Glutamatergic neuron (in vitro differentiated cells): ENCODE results near the gene CDC14B. TPM values are rescaled to one million over a fixed set of nuclear protein-coding genes. Genes with fewer than 3 reads are reported as not detected.
"Not testable (repeated sequence)": the region's sequence is repeated elsewhere in the genome, so short reads cannot be mapped to it uniquely, and the experiment has no call there.

ENCODE experiments used
- DNase-seq: peaks from one replicate; pipeline ENCODE4 v3.0.0; 2022
- H3K27ac Mint-ChIP-seq: one replicate; pipeline ENCODE4 v1.8.0; 2020; ENCODE audit warnings: mild to moderate bottlenecking, mixed read lengths, inconsistent platforms; ENCODE audit not compliant: unreplicated experiment
- H3K27me3 Mint-ChIP-seq: one replicate; pipeline ENCODE4 v1.8.0; 2020; ENCODE audit warnings: mild to moderate bottlenecking, moderate library complexity, mixed read lengths, inconsistent platforms; ENCODE audit not compliant: unreplicated experiment
- H3K36me3 Mint-ChIP-seq: one replicate; pipeline ENCODE4 v1.8.0; 2020; ENCODE audit warnings: mild to moderate bottlenecking, mixed read lengths, inconsistent platforms; ENCODE audit not compliant: unreplicated experiment
- H3K4me1 Mint-ChIP-seq: one replicate; pipeline ENCODE4 v1.8.0; 2020; ENCODE audit warnings: mild to moderate bottlenecking, low read depth, mixed read lengths, inconsistent platforms; ENCODE audit not compliant: unreplicated experiment
- H3K4me3 Mint-ChIP-seq: one replicate; pipeline ENCODE4 v1.8.0; 2020; ENCODE audit warnings: mild to moderate bottlenecking, mixed read lengths, inconsistent platforms; ENCODE audit not compliant: unreplicated experiment
- H3K9me3 Mint-ChIP-seq: one replicate; pipeline ENCODE4 v1.8.0; 2020; ENCODE audit warnings: mild to moderate bottlenecking, moderate library complexity, mixed read lengths, inconsistent platforms; ENCODE audit not compliant: unreplicated experiment
- CTCF ChIP-seq: fragments of 200-600 bp; sonication (generic); IDR thresholded peaks from one replicate; pipeline ENCODE4 v1.5.0; 2021; ENCODE audit not compliant: partially characterized antibody, unreplicated experiment
- total RNA-seq: library from RNA; stranded (reverse); fragmentation: NEBNext Ultra II Directional; extraction: Animal tissue kit (Norgen Biotek cat#: 25700); gene quantifications from one replicate; pipeline ENCODE4 v1.2.1, GENCODE V29; 2021; ENCODE audit not compliant: unreplicated experiment

CDC14B gene
- total RNA-seq, 1 donor from 2014 or later, result 9.2 TPM

DNA sequence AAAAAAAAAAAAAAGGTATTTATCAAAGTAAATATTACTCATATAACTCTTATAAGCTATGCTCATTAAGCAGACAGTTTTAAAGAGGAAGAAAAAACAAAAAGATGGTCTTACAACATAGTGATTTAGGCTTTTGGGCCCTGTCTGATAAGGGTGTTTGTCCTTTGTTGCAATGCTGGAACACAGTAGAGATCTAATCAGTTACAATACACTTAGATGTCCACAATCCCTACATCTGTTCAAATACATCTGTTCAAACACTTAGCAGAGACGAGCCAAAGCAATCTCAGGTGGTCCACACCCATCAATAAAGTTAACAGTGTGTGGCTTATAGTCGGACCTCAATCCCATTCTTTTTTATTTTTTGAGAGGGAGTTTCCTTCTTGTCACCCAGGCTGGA, 24.5 kb upstream of the CDC14B start:
- H3K4me3 Mint-ChIP-seq, result no peak overlapping the region
- no peak overlapping the region for H3K27ac Mint-ChIP-seq
- H3K27me3 Mint-ChIP-seq, result no peaks in the 10 kb centered on the region
- H3K9me3 Mint-ChIP-seq, result peaks cover 3% of the 10 kb centered on the region
- peaks cover 5% of the 10 kb centered on the region for H3K36me3 Mint-ChIP-seq
- DNase-seq, result no peak
- H3K4me1 Mint-ChIP-seq, result no peaks in the 10 kb centered on the region
- TF ChIP-seq CTCF, result no peak

DNA sequence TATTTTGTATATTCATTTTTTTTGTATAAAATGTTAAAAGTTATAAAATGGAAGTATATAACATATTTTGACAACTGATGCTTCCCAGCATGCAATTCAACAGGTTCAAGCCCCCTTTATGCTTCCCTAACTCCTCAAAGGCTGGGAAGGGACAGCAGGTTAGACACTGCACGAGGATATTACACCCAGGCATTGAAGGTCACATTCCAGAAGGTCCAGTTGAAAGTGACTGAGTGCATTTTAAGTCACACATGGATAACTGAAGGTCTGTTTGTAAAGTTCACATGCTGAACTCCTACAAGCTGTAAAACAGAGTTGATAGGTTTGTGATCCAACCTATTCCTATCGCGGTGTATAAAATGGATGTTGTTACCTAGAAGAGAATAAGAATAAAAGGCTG, 21.9 kb upstream of the CDC14B start:
- Mint-ChIP-seq H3K27me3 (no peaks in the 10 kb centered on the region), H3K27ac (no peak overlapping the region), H3K4me1 (no peaks in the 10 kb centered on the region), H3K9me3 (no peaks in the 10 kb centered on the region), H3K4me3 (no peak overlapping the region), H3K36me3 (no peaks in the 10 kb centered on the region)
- no peak for TF ChIP-seq CTCF
- DNase-seq, result no peak

GRCh38 chr9:96638606-96639364, 19.1 kb upstream of the CDC14B start:
- no peak for TF ChIP-seq CTCF
- DNase-seq, result no peak
- Mint-ChIP-seq H3K4me3 (no peak overlapping the region), H3K27me3 (no peaks in the 10 kb centered on the region), H3K4me1 (no peaks in the 10 kb centered on the region), H3K36me3 (no peaks in the 10 kb centered on the region), H3K9me3 (no peaks in the 10 kb centered on the region), H3K27ac (no peak overlapping the region)

DNA sequence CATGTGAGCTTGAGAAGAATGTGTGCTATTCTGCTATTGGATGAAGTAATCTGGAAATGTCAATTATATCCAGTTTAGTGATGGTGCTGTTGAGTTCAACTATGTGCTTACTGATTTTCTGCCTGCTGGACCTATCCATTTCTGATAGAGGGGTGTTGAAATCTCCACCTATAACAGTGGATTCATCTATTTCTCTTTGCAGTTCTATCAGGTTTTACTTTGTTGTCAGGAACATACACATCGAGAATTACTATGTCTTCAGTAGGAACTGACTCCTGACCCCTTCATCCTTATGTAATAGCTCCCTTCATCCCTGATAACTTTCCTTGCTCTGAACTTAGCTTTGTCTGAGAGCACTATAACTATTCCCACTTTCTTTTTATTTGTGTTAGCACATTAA, 16.7 kb upstream of the CDC14B start:
- H3K9me3 Mint-ChIP-seq, result peaks cover 2% of the 10 kb centered on the region
- no peaks in the 10 kb centered on the region for H3K36me3 Mint-ChIP-seq
- H3K27me3 Mint-ChIP-seq, result no peaks in the 10 kb centered on the region
- no peak overlapping the region for H3K4me3 Mint-ChIP-seq
- H3K4me1 Mint-ChIP-seq, result no peaks in the 10 kb centered on the region
- no peak overlapping the region for H3K27ac Mint-ChIP-seq
- no peak for TF ChIP-seq CTCF
- no peak for DNase-seq

- H3K36me3 Mint-ChIP-seq, H3K27me3 Mint-ChIP-seq, H3K4me3 Mint-ChIP-seq, H3K9me3 Mint-ChIP-seq, H3K4me1 Mint-ChIP-seq, DNase-seq, H3K27ac Mint-ChIP-seq: not testable (repeated sequence)
Observed at GRCh38 chr9:96633579-96633978, 13.9 kb upstream of the CDC14B start.
